ENCODE data around the gene TRIM13. TPM values are rescaled to one million over a fixed set of nuclear protein-coding genes. Genes with fewer than 3 reads are reported as not detected.

TRIM13 gene
- total and polyA plus RNA-seq, 2 of the 13 experiments (the other 11 are each of a cell fraction or from before 2014, with no cell fraction given): 22.0 to 24.4 TPM

- TF ChIP-seq ZNF776 (CRISPR knock-in tag; IDR thresholded peaks at IDR 0.05) (no peak), HNRNPH1 (optimal IDR thresholded peaks at IDR 0.05; ENCODE audit: low read depth, low read length) (no peak), NFE2L2 (IDR thresholded peaks at IDR 0.05; ENCODE audit: low read length) (no peak), ZNF564 (CRISPR knock-in tag; IDR thresholded peaks at IDR 0.05) (peak; percentile 90), ZNF556 (CRISPR knock-in tag; IDR thresholded peaks at IDR 0.05; ENCODE audit: borderline replicate concordance) (0 out of 2 replicates have a peak, but pooled peaks have one; percentile 39), ZBTB39 (CRISPR knock-in tag; IDR thresholded peaks at IDR 0.05) (no peak; the same call in 1 of the 2 replicates), ZNF414 (CRISPR knock-in tag; IDR thresholded peaks at IDR 0.05) (0 out of 2 replicates have a peak, but pooled peaks have one; percentile 63), THAP7 (CRISPR knock-in tag; IDR thresholded peaks at IDR 0.05) (no peak), HIVEP1 (CRISPR knock-in tag; IDR thresholded peaks at IDR 0.05) (peak; percentile 70; the same call in 1 of the 2 replicates)
These were observed at the start of gene TRIM13 (continued) for GRCh38 chr13:49996951-49997895.
